Inflammatory macrophage treated with lipopolysaccharide for 1 hour (primary cell): ENCODE measurements around the gene MRPL14.
"Not testable (repeated sequence)": the region's sequence is repeated elsewhere in the genome, so short reads cannot be mapped to it uniquely, and the experiment has no call there.

ENCODE experiments used
- DNase-seq, 2 donors: peaks; one replicate each; pipeline ENCODE4 v3.0.0-alpha.2; 2020 to 2022

MRPL14 gene

GRCh38 chr6:44097782-44098317 is 29.4 kb downstream of the MRPL14 start:
- DNase-seq: no peak

GRCh38 chr6:44096612-44097011 is 30.6 kb downstream of the MRPL14 start:
- DNase-seq: peak; percentile 63 to 90

GRCh38 chr6:44095243-44095623 is 32.0 kb downstream of the MRPL14 start:
- not testable (repeated sequence) for DNase-seq

GRCh38 chr6:44094403-44095242 is 32.6 kb downstream of the MRPL14 start:
- no peak for DNase-seq

GRCh38 chr6:44093750-44094402 is 33.4 kb downstream of the MRPL14 start:
- no peak for DNase-seq

- no peak for DNase-seq
Measured at GRCh38 chr6:44093066-44093465, 34.2 kb downstream of the MRPL14 start.

GRCh38 chr6:44091981-44092884 is 35.0 kb downstream of the MRPL14 start:
- DNase-seq: no peak

- DNase-seq: not testable (repeated sequence)
Measured at GRCh38 chr6:44091356-44091755, 35.9 kb downstream of the MRPL14 start.

- peak in 1 of 2 donors; percentile 38 for DNase-seq
Measured at GRCh38 chr6:44090465-44090864, 36.8 kb downstream of the MRPL14 start.

- DNase-seq: no peak
Measured at GRCh38 chr6:44088827-44089590, 38.2 kb downstream of the MRPL14 start.

- DNase-seq: no peak
Measured at GRCh38 chr6:44087623-44088022, 39.6 kb downstream of the MRPL14 start.

- DNase-seq: no peak
Measured at GRCh38 chr6:44086931-44087574, 40.2 kb downstream of the MRPL14 start.

GRCh38 chr6:44085219-44085618 is 42.0 kb downstream of the MRPL14 start:
- DNase-seq: no peak

- DNase-seq: no peak
Measured at GRCh38 chr6:44084231-44085014, 42.8 kb downstream of the MRPL14 start.

- DNase-seq: no peak
Measured at GRCh38 chr6:44082872-44083321, 44.4 kb downstream of the MRPL14 start.

GRCh38 chr6:44081753-44082152 is 45.5 kb downstream of the MRPL14 start:
- DNase-seq: no peak

GRCh38 chr6:44080561-44081521 is 46.4 kb downstream of the MRPL14 start:
- DNase-seq: no peak

- no peak for DNase-seq
Measured at GRCh38 chr6:44079672-44080071, 47.6 kb downstream of the MRPL14 start.
